ENCODE data around the gene CD276.
"Not testable (repeated sequence)": the region's sequence is repeated elsewhere in the genome, so short reads cannot be mapped to it uniquely, and the experiment has no call there.

Gene CD276

DNA sequence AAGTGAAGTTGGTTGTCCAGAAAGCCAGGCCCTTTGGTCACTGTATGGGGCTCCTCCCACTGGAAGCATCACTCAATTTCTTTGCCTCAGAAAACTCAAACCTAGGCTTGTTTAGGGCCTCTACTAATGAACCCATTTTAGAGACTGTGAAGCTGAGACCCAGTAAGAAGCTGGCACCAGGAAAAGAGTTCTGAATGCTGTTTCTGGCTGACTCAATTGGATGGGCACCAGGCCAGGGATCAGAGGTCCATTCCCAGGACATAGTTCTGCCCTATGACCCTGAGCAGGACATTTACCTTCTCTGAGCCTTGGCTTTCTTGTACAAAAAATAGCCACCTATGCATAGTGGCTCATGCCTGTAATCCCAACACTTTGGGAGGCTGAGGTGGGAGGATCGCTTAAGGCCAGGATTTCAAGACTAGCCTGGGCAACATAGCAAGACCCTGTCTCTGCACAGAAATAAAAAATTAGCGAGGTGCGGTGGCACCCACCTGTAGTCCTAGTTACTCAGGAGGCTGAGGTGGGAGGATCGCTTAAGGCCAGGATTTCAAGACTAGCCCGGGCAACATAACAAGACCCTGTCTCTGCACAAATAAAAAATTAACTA is 30.6 kb downstream of the CD276 start:
- DNase-seq, result no peak

DNA sequence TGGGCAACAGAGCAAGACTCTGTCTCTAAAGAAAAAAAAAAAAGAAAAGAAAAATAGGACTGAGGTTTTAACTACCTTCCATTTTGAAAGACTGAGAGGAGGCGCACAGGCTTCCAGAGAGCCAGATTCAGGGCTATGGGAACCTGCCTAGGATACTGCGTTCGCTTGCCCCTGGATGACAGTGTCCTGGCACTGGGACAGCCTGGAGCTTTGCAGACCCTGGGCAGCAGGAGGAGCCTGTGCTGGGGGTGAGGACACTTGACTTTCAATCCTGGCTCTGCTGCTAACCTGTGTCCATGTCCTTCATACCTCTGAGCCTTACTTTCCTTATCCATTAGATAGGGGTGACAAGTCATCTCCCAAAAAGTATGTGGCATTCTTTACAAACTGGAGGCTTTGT is 31.2 kb downstream of the CD276 start:
- DNase-seq, result no peak

GRCh38 chr15:73716417-73716816 is 32.2 kb downstream of the CD276 start:
- DNase-seq, result no peak

- DNase-seq, result no peak
Observed at GRCh38 chr15:73717206-73717605, 33.0 kb downstream of the CD276 start.

DNA sequence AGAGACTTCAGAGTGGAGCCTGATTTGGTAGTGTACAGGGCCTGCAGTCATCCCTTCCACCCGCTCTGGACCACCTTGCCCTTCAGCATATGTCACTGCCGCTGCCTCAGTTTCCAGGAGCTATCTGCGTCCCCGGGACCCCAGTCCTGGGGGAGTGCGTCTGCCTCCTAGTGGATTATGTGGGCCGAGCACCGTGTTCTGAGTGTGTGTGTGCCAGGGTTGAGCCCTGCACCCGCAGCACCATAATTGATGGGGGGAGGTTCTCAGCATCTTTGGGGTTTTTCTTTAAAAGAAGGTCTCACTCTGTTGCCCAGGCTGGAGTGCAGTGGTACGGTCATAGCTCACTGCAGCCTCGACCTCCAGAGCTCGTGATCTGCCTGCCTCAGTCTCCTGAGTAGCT is 33.6 kb downstream of the CD276 start:
- DNase-seq, result no peak

DNA sequence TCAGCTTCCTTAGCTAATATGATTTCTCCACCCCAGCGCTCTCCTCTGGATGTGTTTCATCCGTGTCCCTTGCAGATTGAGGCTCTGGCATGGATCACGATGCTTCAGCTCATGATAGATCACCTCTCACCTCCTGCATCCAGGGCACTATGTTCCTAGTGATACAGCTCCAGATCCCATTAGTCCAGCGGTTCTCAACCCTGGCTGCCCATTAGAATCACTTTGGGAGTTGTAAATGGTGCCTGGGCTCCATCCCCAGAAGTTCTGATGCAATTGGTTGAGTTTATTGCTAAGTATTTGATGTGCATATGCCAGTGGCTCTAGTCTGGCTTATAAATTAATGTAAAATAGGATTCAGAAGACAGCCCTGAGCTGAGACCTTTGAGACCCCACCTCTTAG is 34.5 kb downstream of the CD276 start:
- DNase-seq, result no peak

GRCh38 chr15:73722425-73722824 is 38.2 kb downstream of the CD276 start:
- no peak for DNase-seq

- DNase-seq, result no peak
Observed at GRCh38 chr15:73723191-73723590, 39.0 kb downstream of the CD276 start.

- DNase-seq, result no peak
Observed at GRCh38 chr15:73724212-73724611, 40.0 kb downstream of the CD276 start.

- no peak for DNase-seq
Observed at GRCh38 chr15:73727330-73727976, 43.3 kb downstream of the CD276 start.

DNA sequence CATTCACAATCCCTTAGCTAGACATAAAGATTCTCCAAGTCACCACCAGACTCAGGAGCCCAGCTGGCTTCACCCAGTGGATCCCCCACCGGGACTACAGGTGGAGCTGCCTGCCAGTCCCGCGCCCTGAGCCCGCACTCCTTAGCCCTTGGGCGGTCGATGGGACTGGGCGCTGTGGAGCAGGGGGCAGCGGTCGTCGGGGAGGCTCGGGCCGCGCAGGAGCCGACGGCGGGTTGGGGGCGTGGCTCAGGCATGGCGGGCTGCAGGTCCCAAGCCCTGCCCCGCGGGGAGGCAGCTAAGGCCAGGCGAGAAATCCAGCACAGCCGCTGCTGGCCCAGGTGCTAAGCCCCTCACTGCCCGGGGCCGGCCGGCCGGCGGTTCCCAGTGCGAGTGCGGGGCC is 47.9 kb downstream of the CD276 start:
- DNase-seq, result not testable (repeated sequence)

- no peak for DNase-seq
Observed at GRCh38 chr15:73732930-73733329, 48.7 kb downstream of the CD276 start.

DNA sequence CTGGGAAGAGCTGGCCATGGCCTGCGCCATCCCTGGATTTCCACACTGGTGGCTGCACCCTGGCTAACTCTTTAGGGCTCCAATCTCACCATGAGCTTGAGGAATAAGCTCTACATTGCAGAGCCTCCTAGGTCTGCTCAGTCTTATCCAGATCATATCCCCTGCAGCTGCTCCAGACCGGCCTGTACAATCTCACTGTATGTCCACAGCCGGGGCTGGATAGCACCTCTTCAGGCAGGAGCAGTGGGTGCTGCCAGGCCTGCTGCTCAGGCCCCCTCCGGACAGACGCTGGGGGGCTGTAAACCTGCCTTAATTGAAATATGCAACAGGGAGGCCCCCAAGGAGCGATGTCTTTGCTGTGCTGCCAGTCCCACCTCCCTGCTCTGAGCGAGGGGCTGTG is 53.4 kb downstream of the CD276 start:
- no peak for DNase-seq

GRCh38 chr15:73740152-73741048 is 56.2 kb downstream of the CD276 start:
- DNase-seq, result no peak

DNA sequence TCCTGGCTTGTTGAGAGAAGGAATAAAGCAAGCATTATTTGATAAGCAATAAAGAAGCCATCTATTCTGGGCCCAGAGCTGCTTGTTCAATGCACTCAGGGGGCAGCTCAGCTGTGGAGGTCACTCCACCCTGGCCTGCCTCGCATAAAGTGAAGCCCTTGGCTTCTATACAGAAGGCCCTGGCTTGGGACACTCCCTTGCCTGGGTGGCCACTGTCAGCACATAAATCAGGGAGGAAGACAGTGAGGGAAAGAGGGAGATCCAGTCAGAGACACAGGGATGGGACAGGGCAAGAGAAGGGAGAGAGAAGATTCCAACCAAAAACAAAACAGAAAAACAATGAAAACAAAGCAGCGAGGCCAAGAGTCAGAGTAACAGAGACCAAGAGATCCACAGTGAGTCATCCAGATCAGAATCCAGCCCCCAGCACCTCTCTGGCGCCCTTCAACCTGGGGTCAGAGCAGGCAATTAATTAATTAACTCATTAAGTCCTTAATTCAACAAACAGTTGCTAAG is 57.2 kb downstream of the CD276 start:
- no peak for DNase-seq

GRCh38 chr15:73744293-73744692 is 60.1 kb downstream of the CD276 start:
- DNase-seq, result no peak

- no peak for DNase-seq
Observed at GRCh38 chr15:73745073-73745472, 60.9 kb downstream of the CD276 start.

- no peak for DNase-seq
Observed at GRCh38 chr15:73746261-73746660, 62.1 kb downstream of the CD276 start.

- no peak for DNase-seq
Observed at GRCh38 chr15:73746883-73747282, 62.7 kb downstream of the CD276 start.

DNA sequence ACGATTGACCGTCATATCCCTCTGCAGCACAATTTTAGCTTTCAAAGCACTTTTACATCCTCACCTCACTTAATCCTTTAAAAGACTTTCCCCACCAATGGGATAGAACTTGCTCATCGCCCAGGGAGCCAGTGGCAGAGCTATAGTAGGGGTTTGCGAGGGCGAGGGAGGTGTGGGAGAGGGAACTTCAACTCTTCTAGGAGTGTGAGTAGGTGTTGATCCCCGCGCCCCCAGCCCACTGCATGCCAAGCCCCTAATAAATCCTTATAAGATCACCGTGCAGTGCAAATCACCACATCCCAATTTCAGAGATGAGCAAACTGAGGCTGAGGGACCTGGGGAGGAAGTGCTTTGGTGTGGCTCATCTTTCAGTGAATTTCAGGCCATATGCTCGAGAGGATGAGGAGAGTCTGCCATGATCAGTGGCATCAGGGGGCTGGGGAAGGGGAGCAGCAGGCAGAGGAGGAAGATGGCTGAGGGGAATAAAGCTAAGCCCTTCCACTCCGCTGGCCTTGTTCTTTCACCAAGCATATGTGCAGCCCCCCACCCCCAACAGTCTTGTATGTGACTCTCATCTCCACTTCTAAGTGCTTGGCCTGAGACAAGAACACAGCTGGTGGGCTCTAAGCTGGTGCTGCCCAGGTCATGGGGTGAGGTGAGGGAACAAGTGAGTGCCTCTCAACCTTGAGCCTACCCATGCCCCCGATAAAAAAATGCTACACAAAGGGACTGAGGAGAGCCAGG is 63.8 kb downstream of the CD276 start:
- DNase-seq, result no peak

DNA sequence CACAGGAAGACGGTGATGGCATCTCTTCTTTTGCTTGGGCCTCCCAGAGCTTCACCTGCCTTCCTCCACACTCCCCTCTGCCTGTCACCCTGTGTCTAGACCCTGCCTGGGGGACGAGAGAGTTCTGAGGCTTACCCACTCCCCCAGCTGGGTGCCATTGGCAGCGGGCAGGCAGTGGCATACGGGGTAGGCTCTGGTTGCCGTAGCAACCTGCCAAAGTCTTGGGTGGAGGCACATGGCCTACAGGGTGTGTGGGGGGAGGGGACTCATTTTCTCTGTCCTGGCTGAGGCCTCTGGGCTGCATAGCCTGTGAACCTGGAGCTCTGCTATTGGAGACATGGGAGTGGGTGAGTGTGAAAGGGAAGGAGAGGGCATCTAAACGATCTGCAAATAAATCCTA is 64.5 kb downstream of the CD276 start:
- no peak for DNase-seq

- DNase-seq, result no peak
Observed at GRCh38 chr15:73749533-73749932, 65.3 kb downstream of the CD276 start.

DNA sequence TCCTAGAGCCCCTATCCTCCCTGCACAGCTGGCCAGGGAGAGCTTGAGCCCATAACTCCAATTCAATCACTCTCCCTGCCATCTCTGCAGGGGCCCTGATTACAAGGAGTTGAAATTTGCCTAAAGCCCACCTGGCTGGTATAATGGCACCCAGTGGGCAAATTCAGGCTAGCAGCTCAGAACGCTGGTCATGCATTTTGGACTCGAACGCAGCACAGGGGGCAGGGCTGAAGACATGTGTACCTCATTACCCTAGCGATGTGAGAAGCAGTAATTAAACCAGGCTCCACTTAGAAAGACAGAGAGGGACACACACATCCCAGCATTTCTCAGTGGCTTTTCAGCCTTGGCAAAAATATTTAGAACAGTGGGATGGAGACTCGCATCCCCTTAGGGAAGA is 65.8 kb downstream of the CD276 start:
- DNase-seq, result no peak

All from activated CD4-positive, alpha-beta T cell treated with anti-CD3 and anti-CD28 coated beads for 48 hours (primary cell).